HepG2 (cell line): Measurements from ENCODE around the gene PMVK. TPM values are rescaled to one million over a fixed set of nuclear protein-coding genes. Genes with fewer than 3 reads are reported as not detected.

Experiments used
- ERF ChIP-seq: IDR thresholded peaks from 2 replicates; pipeline ENCODE4 v1.6.1; 2018; ENCODE audit warnings: missing biosample characterization, missing genetic modification reagents
- GABPA ChIP-seq, 2 experiments: IDR thresholded peaks; 2 replicates each; pipeline ENCODE4 v1.6.1; 2011 to 2016; ENCODE audit warnings: low read depth in 2 of 2, low read length in 1 of 2, missing biosample characterization in 1 of 2, missing genetic modification characterization in 1 of 2
- HMG20A ChIP-seq: IDR thresholded peaks from 2 replicates; pipeline ENCODE4 v1.6.1; 2016; ENCODE audit warnings: borderline replicate concordance
- HNRNPLL ChIP-seq: fragments of 200-400 bp; formaldehyde crosslinking; IDR thresholded peaks from 2 replicates; pipeline ENCODE4 v1.6.1; 2017; ENCODE audit warnings: mild to moderate bottlenecking, low read depth, low read length; ENCODE audit not compliant: poor library complexity, severe bottlenecking
- MED1 ChIP-seq: sonication (generic); formaldehyde crosslinking; IDR thresholded peaks from 2 replicates; pipeline ENCODE4 v1.4.0; 2020; ENCODE audit warnings: missing genetic modification reagents
- NAIF1 ChIP-seq: sonication (generic); formaldehyde crosslinking; IDR thresholded peaks from 2 replicates; pipeline ENCODE4 v1.5.0; 2020; ENCODE audit warnings: mild to moderate bottlenecking, missing genetic modification reagents, borderline replicate concordance
- NR2F2 ChIP-seq: IDR thresholded peaks from 2 replicates; pipeline ENCODE4 v1.6.1; 2012; ENCODE audit warnings: low read depth, inconsistent platforms, borderline replicate concordance
- SUZ12 ChIP-seq: fragments of 150-350 bp; IDR thresholded peaks from 2 replicates; pipeline ENCODE4 v1.6.1; 2014; ENCODE audit warnings: low read depth, low read length
- ZBTB7B ChIP-seq: sonication (generic); formaldehyde crosslinking; IDR thresholded peaks from 2 replicates; pipeline ENCODE4 v1.4.0; 2020; ENCODE audit warnings: missing genetic modification reagents
- ZFP41 ChIP-seq: sonication (generic); formaldehyde crosslinking; IDR thresholded peaks from 2 replicates; pipeline ENCODE4 v1.4.0; 2020; ENCODE audit warnings: mild to moderate bottlenecking, missing genetic modification reagents, borderline replicate concordance
- ZNF253 ChIP-seq: sonication (generic); formaldehyde crosslinking; IDR thresholded peaks from 2 replicates; pipeline ENCODE4 v1.8.0; 2022; ENCODE audit warnings: mild to moderate bottlenecking, missing genetic modification reagents, borderline replicate concordance
- ZNF264 ChIP-seq: sonication (generic); formaldehyde crosslinking; IDR thresholded peaks from 2 replicates; pipeline ENCODE4 v1.4.0; 2020; ENCODE audit warnings: missing genetic modification reagents
- ZNF660 ChIP-seq: sonication (generic); formaldehyde crosslinking; IDR thresholded peaks from 2 replicates; pipeline ENCODE4 v1.5.1; 2020; ENCODE audit warnings: mild to moderate bottlenecking, low read depth, missing genetic modification reagents, borderline replicate concordance
- polyA plus RNA-seq, 8 experiments: library from polyadenylated mRNA; depleted of rRNA in 3 of 8; stranded (reverse) in 7 of 8; unstranded in 1 of 8; fragments of >200 nt; fragmentation: Illumina TruSeq in 4 of 8; extraction: Trizol in 4 of 8; gene quantifications; 2 replicates each; pipeline versions ENCODE4 v1.2.1 to v1.2.3, GENCODE V29; 2011 to 2016; ENCODE audit warnings: low read depth in 4 of 8, missing spikeins in 1 of 8, mixed read lengths in 1 of 8; ENCODE audit not compliant: insufficient read depth in 1 of 8
- total RNA-seq, 5 experiments: library from RNA; depleted of rRNA; stranded (reverse); fragments of >200 nt; fragmentation: Illumina TruSeq; extraction: Trizol; gene quantifications; 2 replicates each; pipeline ENCODE4 v1.2.3, GENCODE V29; 2016; ENCODE audit warnings: low read depth in 1 of 5
- TF ChIP-seq, protein P1 (sequence below): sonication (generic); formaldehyde crosslinking; IDR thresholded peaks from 2 replicates; pipeline ENCODE4 v1.5.1; 2020; ENCODE audit warnings: mild to moderate bottlenecking, missing genetic modification reagents, borderline replicate concordance
- TF ChIP-seq, protein P2 (sequence below): IDR thresholded peaks from 2 replicates; pipeline ENCODE4 v1.6.1; 2016; ENCODE audit warnings: control low read depth
- TF ChIP-seq, protein P3 (sequence below): IDR thresholded peaks from 2 replicates; pipeline ENCODE4 v1.6.1; 2016
- TF ChIP-seq, protein P4 (sequence below): sonication (generic); formaldehyde crosslinking; IDR thresholded peaks from 2 replicates; pipeline ENCODE4 v1.8.0; 2022; ENCODE audit warnings: missing genetic modification reagents, mild to moderate bottlenecking, borderline replicate concordance
- TF ChIP-seq, protein P5 (sequence below): sonication (generic); formaldehyde crosslinking; IDR thresholded peaks from 2 replicates; pipeline ENCODE4 v1.8.0; 2022; ENCODE audit warnings: missing genetic modification reagents, mild to moderate bottlenecking, moderate library complexity, borderline replicate concordance

The PMVK gene
- total and polyA plus RNA-seq, 2 of the 13 experiments (the other 11 are each of a cell fraction or from before 2014, with no cell fraction given) = 3.9 to 12.6 TPM

DNA sequence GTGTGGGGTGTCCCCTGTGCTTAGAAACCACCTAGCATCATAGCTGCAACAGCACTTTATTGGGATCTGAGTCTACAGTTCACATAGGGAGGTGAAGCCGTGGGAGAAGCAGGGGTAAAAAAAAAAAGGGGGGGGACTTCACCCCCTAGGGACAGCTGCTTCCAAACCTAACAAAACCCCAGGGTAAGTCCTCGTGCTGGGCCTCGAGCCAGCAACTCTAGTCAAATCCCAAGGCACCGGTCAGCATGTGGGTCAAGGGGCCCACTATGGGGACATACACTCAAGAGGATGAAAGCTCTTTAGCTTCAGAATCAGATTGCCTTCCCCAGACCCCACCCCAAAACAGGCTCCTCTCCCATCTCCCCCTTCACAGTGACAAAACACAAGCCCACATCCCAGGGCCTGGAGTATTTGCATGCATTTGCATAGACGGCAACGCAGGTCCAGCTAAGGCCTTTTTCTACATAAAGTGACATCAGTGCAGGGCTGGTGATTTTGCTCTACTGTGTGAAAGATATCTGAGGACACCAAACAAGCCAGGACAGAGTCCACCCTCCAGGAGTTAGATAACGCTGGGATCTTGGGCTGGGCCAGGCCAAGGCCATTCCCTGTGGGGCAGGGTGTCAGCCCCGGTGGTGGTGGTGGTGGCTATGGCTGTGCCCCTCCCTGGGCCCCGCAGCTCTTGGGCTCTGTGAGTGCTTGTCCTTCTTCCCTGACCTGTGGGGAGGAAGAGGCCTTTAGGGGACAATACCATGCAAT lies 8.1 kb upstream of the PMVK start (continued):
- TF ChIP-seq, protein P1, sequence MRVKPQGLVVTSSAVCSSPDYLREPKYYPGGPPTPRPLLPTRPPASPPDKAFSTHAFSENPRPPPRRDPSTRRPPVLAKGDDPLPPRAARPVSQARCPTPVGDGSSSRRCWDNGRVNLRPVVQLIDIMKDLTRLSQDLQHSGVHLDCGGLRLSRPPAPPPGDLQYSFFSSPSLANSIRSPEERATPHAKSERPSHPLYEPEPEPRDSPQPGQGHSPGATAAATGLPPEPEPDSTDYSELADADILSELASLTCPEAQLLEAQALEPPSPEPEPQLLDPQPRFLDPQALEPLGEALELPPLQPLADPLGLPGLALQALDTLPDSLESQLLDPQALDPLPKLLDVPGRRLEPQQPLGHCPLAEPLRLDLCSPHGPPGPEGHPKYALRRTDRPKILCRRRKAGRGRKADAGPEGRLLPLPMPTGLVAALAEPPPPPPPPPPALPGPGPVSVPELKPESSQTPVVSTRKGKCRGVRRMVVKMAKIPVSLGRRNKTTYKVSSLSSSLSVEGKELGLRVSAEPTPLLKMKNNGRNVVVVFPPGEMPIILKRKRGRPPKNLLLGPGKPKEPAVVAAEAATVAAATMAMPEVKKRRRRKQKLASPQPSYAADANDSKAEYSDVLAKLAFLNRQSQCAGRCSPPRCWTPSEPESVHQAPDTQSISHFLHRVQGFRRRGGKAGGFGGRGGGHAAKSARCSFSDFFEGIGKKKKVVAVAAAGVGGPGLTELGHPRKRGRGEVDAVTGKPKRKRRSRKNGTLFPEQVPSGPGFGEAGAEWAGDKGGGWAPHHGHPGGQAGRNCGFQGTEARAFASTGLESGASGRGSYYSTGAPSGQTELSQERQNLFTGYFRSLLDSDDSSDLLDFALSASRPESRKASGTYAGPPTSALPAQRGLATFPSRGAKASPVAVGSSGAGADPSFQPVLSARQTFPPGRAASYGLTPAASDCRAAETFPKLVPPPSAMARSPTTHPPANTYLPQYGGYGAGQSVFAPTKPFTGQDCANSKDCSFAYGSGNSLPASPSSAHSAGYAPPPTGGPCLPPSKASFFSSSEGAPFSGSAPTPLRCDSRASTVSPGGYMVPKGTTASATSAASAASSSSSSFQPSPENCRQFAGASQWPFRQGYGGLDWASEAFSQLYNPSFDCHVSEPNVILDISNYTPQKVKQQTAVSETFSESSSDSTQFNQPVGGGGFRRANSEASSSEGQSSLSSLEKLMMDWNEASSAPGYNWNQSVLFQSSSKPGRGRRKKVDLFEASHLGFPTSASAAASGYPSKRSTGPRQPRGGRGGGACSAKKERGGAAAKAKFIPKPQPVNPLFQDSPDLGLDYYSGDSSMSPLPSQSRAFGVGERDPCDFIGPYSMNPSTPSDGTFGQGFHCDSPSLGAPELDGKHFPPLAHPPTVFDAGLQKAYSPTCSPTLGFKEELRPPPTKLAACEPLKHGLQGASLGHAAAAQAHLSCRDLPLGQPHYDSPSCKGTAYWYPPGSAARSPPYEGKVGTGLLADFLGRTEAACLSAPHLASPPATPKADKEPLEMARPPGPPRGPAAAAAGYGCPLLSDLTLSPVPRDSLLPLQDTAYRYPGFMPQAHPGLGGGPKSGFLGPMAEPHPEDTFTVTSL (CRISPR knock-in tag) = peak; percentile 75
- TF ChIP-seq, protein P2, sequence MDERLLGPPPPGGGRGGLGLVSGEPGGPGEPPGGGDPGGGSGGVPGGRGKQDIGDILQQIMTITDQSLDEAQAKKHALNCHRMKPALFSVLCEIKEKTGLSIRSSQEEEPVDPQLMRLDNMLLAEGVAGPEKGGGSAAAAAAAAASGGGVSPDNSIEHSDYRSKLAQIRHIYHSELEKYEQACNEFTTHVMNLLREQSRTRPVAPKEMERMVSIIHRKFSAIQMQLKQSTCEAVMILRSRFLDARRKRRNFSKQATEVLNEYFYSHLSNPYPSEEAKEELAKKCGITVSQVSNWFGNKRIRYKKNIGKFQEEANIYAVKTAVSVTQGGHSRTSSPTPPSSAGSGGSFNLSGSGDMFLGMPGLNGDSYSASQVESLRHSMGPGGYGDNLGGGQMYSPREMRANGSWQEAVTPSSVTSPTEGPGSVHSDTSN (CRISPR knock-in tag) = no peak
- no peak for TF ChIP-seq GABPA (IDR thresholded peaks at IDR 0.05; ENCODE audit: low read depth, low read length)
- TF ChIP-seq GABPA (CRISPR knock-in tag; IDR thresholded peaks at IDR 0.05; ENCODE audit: low read depth) = peak; percentile 52; the same call in 1 of the 2 replicates
- TF ChIP-seq ERF (CRISPR knock-in tag) = peak; percentile 85
- peak; percentile 96 for TF ChIP-seq MED1 (CRISPR knock-in tag)
- TF ChIP-seq ZNF253 (CRISPR knock-in tag) = no peak
- no peak for TF ChIP-seq SUZ12
- no peak for TF ChIP-seq ZFP41 (CRISPR knock-in tag)
- 0 out of 2 replicates have a peak, but pooled peaks have one; percentile 60 for TF ChIP-seq NR2F2
- TF ChIP-seq, protein P3, sequence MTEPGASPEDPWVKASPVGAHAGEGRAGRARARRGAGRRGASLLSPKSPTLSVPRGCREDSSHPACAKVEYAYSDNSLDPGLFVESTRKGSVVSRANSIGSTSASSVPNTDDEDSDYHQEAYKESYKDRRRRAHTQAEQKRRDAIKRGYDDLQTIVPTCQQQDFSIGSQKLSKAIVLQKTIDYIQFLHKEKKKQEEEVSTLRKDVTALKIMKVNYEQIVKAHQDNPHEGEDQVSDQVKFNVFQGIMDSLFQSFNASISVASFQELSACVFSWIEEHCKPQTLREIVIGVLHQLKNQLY (CRISPR knock-in tag) = peak; percentile 64; the same call in 1 of the 2 replicates
- no peak for TF ChIP-seq HNRNPLL
- peak; percentile 56; the same call in 1 of the 2 replicates for TF ChIP-seq HMG20A (CRISPR knock-in tag)
- no peak for TF ChIP-seq ZBTB7B (CRISPR knock-in tag)
- TF ChIP-seq, protein P4, sequence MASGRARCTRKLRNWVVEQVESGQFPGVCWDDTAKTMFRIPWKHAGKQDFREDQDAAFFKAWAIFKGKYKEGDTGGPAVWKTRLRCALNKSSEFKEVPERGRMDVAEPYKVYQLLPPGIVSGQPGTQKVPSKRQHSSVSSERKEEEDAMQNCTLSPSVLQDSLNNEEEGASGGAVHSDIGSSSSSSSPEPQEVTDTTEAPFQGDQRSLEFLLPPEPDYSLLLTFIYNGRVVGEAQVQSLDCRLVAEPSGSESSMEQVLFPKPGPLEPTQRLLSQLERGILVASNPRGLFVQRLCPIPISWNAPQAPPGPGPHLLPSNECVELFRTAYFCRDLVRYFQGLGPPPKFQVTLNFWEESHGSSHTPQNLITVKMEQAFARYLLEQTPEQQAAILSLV (CRISPR knock-in tag) = peak; percentile 69
- TF ChIP-seq, protein P5, sequence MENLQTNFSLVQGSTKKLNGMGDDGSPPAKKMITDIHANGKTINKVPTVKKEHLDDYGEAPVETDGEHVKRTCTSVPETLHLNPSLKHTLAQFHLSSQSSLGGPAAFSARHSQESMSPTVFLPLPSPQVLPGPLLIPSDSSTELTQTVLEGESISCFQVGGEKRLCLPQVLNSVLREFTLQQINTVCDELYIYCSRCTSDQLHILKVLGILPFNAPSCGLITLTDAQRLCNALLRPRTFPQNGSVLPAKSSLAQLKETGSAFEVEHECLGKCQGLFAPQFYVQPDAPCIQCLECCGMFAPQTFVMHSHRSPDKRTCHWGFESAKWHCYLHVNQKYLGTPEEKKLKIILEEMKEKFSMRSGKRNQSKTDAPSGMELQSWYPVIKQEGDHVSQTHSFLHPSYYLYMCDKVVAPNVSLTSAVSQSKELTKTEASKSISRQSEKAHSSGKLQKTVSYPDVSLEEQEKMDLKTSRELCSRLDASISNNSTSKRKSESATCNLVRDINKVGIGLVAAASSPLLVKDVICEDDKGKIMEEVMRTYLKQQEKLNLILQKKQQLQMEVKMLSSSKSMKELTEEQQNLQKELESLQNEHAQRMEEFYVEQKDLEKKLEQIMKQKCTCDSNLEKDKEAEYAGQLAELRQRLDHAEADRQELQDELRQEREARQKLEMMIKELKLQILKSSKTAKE (CRISPR knock-in tag) = peak; percentile 65; the same call in 1 of the 2 replicates
- TF ChIP-seq ZNF660 (CRISPR knock-in tag) = no peak
- TF ChIP-seq ZNF264 (CRISPR knock-in tag) = peak; percentile 66
- peak; percentile 64; the same call in 1 of the 2 replicates for TF ChIP-seq NAIF1 (CRISPR knock-in tag)
